GM21390 (cell line): Measurements from ENCODE around the gene KCNT2.

ENCODE experiments used
- ATAC-seq: cut with Tn5 transposase; IDR thresholded peaks from one replicate; pipeline ENCODE4 v1.9.1; 2021; ENCODE audit not compliant: unreplicated experiment

Gene KCNT2

GRCh38 chr1:196403803-196404690 is 204.2 kb downstream of the KCNT2 start:
- ATAC-seq: no peak

- ATAC-seq: no peak
These were observed 206.3 kb downstream of the KCNT2 start for GRCh38 chr1:196401891-196402290.

- ATAC-seq: no peak
These were observed 206.8 kb downstream of the KCNT2 start for GRCh38 chr1:196401452-196401833.

- no peak for ATAC-seq
These were observed 207.5 kb downstream of the KCNT2 start for GRCh38 chr1:196400478-196401451.

- no peak for ATAC-seq
These were observed 208.5 kb downstream of the KCNT2 start for GRCh38 chr1:196399713-196400112.

GRCh38 chr1:196393742-196394141 is 214.5 kb downstream of the KCNT2 start:
- no peak for ATAC-seq

- ATAC-seq: no peak
These were observed 215.0 kb downstream of the KCNT2 start for GRCh38 chr1:196393282-196393681.

GRCh38 chr1:196387766-196388165 is 220.5 kb downstream of the KCNT2 start:
- no peak for ATAC-seq

GRCh38 chr1:196385109-196385508 is 223.1 kb downstream of the KCNT2 start:
- ATAC-seq: no peak

GRCh38 chr1:196382383-196382782 is 225.9 kb downstream of the KCNT2 start:
- ATAC-seq: no peak

GRCh38 chr1:196381544-196381943 is 226.7 kb downstream of the KCNT2 start:
- ATAC-seq: no peak

- no peak for ATAC-seq
These were observed 227.9 kb downstream of the KCNT2 start for GRCh38 chr1:196380316-196380715.

- no peak for ATAC-seq
These were observed 230.4 kb downstream of the KCNT2 start for GRCh38 chr1:196377811-196378210.

- no peak for ATAC-seq
These were observed 231.5 kb downstream of the KCNT2 start for GRCh38 chr1:196376630-196377328.

- ATAC-seq: no peak
These were observed 234.4 kb downstream of the KCNT2 start for GRCh38 chr1:196373798-196374197.

GRCh38 chr1:196372896-196373536 is 235.2 kb downstream of the KCNT2 start:
- peak; percentile 73 for ATAC-seq

GRCh38 chr1:196367838-196368237 is 240.4 kb downstream of the KCNT2 start:
- no peak for ATAC-seq

GRCh38 chr1:196366817-196367495 is 241.3 kb downstream of the KCNT2 start:
- no peak for ATAC-seq

GRCh38 chr1:196361112-196361714 is 247.0 kb downstream of the KCNT2 start:
- no peak for ATAC-seq

- ATAC-seq: no peak
These were observed 250.3 kb downstream of the KCNT2 start for GRCh38 chr1:196357913-196358312.
